CD4-positive, alpha-beta T cell (primary cell): Measurements from ENCODE around the gene PRKRA. TPM values are rescaled to one million over a fixed set of nuclear protein-coding genes. Genes with fewer than 3 reads are reported as not detected.

Experiments used
- ATAC-seq: fragments of 200-7000 bp; cut with Tn5 transposase; one replicate; pipeline ENCODE4 v1.10.0; 2022; ENCODE audit warnings: mild to moderate bottlenecking; ENCODE audit not compliant: poor library complexity
- CTCF ChIA-PET: fragments of 350-600 bp; sonication (Branson Sonifier 250); formaldehyde crosslinking; loops from one replicate; lab custom pipeline; 2021; ENCODE audit warnings: antibody characterized with exemption, inconsistent platforms; lab: Charles Lee
- POLR2A ChIA-PET: fragments of 350-600 bp; sonication (Branson Sonifier 250); formaldehyde crosslinking; loops from one replicate; lab custom pipeline; 2021; ENCODE audit warnings: antibody characterized with exemption, inconsistent platforms; lab: Charles Lee
- DNase-seq, 14 experiments: peaks; one replicate each; pipeline ENCODE4 v3.0.0-alpha.2; 2013 to 2020; ENCODE audit warnings: mixed read lengths in 2 of 14
- H3K27ac ChIP-seq, 2 donors: one replicate each; pipeline versions ENCODE4 v1.5.1 to v1.7.0; 2013; ENCODE audit warnings: low read length in 2 of 2, low read depth in 1 of 2, mild to moderate bottlenecking in 1 of 2
- H3K27me3 ChIP-seq, 2 experiments: 1 replicate in 1 of 2; 2 replicates in 1 of 2; pipeline versions ENCODE4 v1.6.1 to v1.7.0; 2013; ENCODE audit warnings: low read length in 2 of 2, control low read depth in 1 of 2, mild to moderate bottlenecking in 1 of 2, moderate library complexity in 1 of 2; ENCODE audit not compliant: insufficient read depth in 2 of 2, control insufficient read depth in 1 of 2
- H3K36me3 ChIP-seq: one replicate; pipeline ENCODE4 v1.6.1; 2013; ENCODE audit warnings: low read length, control low read depth; ENCODE audit not compliant: insufficient read depth
- H3K4me1 ChIP-seq: one replicate; pipeline ENCODE4 v1.6.1; 2013; ENCODE audit warnings: low read length, control low read depth; ENCODE audit not compliant: insufficient read depth
- H3K4me3 ChIP-seq: one replicate; pipeline ENCODE4 v1.5.1; 2013; ENCODE audit warnings: mild to moderate bottlenecking, low read length, moderate library complexity
- H3K9me3 ChIP-seq, 2 experiments: 1 replicate in 1 of 2; 2 replicates in 1 of 2; pipeline versions ENCODE4 v1.6.1 to v1.7.0; 2013; ENCODE audit warnings: low read length in 2 of 2, mild to moderate bottlenecking in 2 of 2, control low read depth in 1 of 2, moderate library complexity in 1 of 2; ENCODE audit not compliant: control insufficient read depth in 1 of 2, insufficient read depth in 1 of 2
- H3K27ac Mint-ChIP-seq: one replicate; pipeline ENCODE4 v1.8.0; 2020; ENCODE audit warnings: mixed read lengths
- H3K27me3 Mint-ChIP-seq: one replicate; pipeline ENCODE4 v1.8.0; 2021; ENCODE audit warnings: mixed read lengths
- H3K36me3 Mint-ChIP-seq: one replicate; pipeline ENCODE4 v1.8.0; 2021; ENCODE audit warnings: low read depth, mixed read lengths
- H3K4me1 Mint-ChIP-seq: one replicate; pipeline ENCODE4 v1.8.0; 2021; ENCODE audit warnings: low read depth, mixed read lengths
- H3K4me3 Mint-ChIP-seq: one replicate; pipeline ENCODE4 v1.8.0; 2020; ENCODE audit warnings: mild to moderate bottlenecking, mixed read lengths
- H3K9me3 Mint-ChIP-seq: one replicate; pipeline ENCODE4 v1.8.0; 2020; ENCODE audit warnings: mixed read lengths
- CTCF ChIP-seq: fragments of 200-600 bp; IDR thresholded peaks from one replicate; pipeline ENCODE4 v1.8.0; 2022; ENCODE audit warnings: antibody characterized with exemption, mild to moderate bottlenecking
- intact Hi-C, 2 experiments: fragments of 100-400 bp; cut with DNase I in 1 of 2; cut with micrococcal nuclease in 1 of 2; formaldehyde crosslinking; loops; one replicate each; pipeline versions ENCODE4 v1.15.1 to v1.9.0; 2023 to 2025; cut with DNase I, micrococcal nuclease
- total RNA-seq, 174 experiments: library from RNA in 2 of 174; stranded (reverse) in 2 of 174; gene quantifications; one replicate each; pipeline ENCODE4 v1.2.3 and lab custom pipeline; 2021 to 2026

Gene PRKRA
- total RNA-seq, 2 experiments from 2014 or later: 118 to 120 TPM

- Histone ChIP-seq H3K4me3 (no peak overlapping the region), H3K36me3 (no peaks in the 10 kb centered on the region), H3K9me3 (no peaks in the 10 kb centered on the region), H3K4me1 (no peaks in the 10 kb centered on the region), H3K27ac (no peak overlapping the region), H3K27me3 (no peaks in the 10 kb centered on the region)
- H3K4me3 Mint-ChIP-seq: no peak overlapping the region
- ChIA-PET CTCF (interaction anchor here (2.4 kb wide), 1 partner anchor 22 kb away, joined by 13 read pairs; no protein-coding TSS in a partner anchor), POLR2A (no interaction called here)
- intact Hi-C loops: loop anchor here in 1 of 2 experiments (10.0 kb wide), 1 partner anchor 103 kb away; no protein-coding TSS in a partner anchor
- no peak overlapping the region for H3K27ac Mint-ChIP-seq
- ATAC-seq: no peak
- TF ChIP-seq CTCF: no peak
- H3K9me3 Mint-ChIP-seq: no peaks in the 10 kb centered on the region
- H3K4me1 Mint-ChIP-seq: no peaks in the 10 kb centered on the region
- no peaks in the 10 kb centered on the region for H3K27me3 Mint-ChIP-seq
- H3K36me3 Mint-ChIP-seq: no peaks in the 10 kb centered on the region
- DNase-seq: no peak
These were observed 58.8 kb downstream of the PRKRA start for GRCh38 chr2:178392215-178392614.

GRCh38 chr2:178391701-178392100 lies 59.3 kb downstream of the PRKRA start:
- intact Hi-C loops: loop anchor here in 1 of 2 experiments (10.0 kb wide), 1 partner anchor 103 kb away; no protein-coding TSS in a partner anchor

GRCh38 chr2:178388287-178388686 lies 62.7 kb downstream of the PRKRA start:
- Mint-ChIP-seq H3K4me1 (no peaks in the 10 kb centered on the region), H3K27me3 (no peaks in the 10 kb centered on the region), H3K4me3 (no peak overlapping the region), H3K36me3 (no peaks in the 10 kb centered on the region), H3K27ac (no peak overlapping the region), H3K9me3 (no peaks in the 10 kb centered on the region)
- ChIA-PET POLR2A (no interaction called here), CTCF (no interaction called here)
- intact Hi-C loops: no loop called here
- no peaks in the 10 kb centered on the region for H3K27me3 ChIP-seq
- no peak for TF ChIP-seq CTCF
- H3K9me3 ChIP-seq: no peaks in the 10 kb centered on the region
- H3K4me1 ChIP-seq: no peaks in the 10 kb centered on the region
- ATAC-seq (no peak), DNase-seq (no peak)
- no peak overlapping the region for H3K4me3 ChIP-seq
- no peak overlapping the region for H3K27ac ChIP-seq
- no peaks in the 10 kb centered on the region for H3K36me3 ChIP-seq

More at GRCh38 chr2:178391701-178392100, 59.3 kb downstream of the PRKRA start:
- Histone ChIP-seq H3K4me3 (no peak overlapping the region), H3K27ac (no peak overlapping the region), H3K4me1 (no peaks in the 10 kb centered on the region), H3K9me3 (no peaks in the 10 kb centered on the region), H3K27me3 (no peaks in the 10 kb centered on the region), H3K36me3 (no peaks in the 10 kb centered on the region)
- Mint-ChIP-seq H3K27ac (no peak overlapping the region), H3K4me1 (no peaks in the 10 kb centered on the region), H3K27me3 (no peaks in the 10 kb centered on the region), H3K36me3 (no peaks in the 10 kb centered on the region), H3K9me3 (no peaks in the 10 kb centered on the region), H3K4me3 (no peak overlapping the region)
- POLR2A ChIA-PET: no interaction called here
- ATAC-seq: no peak
- no peak for DNase-seq
- CTCF ChIA-PET: interaction anchor here (2.4 kb wide), 1 partner anchor 23 kb away, joined by 13 read pairs; no protein-coding TSS in a partner anchor
- no peak for TF ChIP-seq CTCF
